GM21447 (cell line): ENCODE measurements around the gene N4BP3.
"Not testable (repeated sequence)": the region's sequence is repeated elsewhere in the genome, so short reads cannot be mapped to it uniquely, and the experiment has no call there.

Source experiments
- ATAC-seq: cut with Tn5 transposase; IDR thresholded peaks from one replicate; pipeline ENCODE4 v1.9.1; 2021; ENCODE audit not compliant: unreplicated experiment

The N4BP3 gene

DNA sequence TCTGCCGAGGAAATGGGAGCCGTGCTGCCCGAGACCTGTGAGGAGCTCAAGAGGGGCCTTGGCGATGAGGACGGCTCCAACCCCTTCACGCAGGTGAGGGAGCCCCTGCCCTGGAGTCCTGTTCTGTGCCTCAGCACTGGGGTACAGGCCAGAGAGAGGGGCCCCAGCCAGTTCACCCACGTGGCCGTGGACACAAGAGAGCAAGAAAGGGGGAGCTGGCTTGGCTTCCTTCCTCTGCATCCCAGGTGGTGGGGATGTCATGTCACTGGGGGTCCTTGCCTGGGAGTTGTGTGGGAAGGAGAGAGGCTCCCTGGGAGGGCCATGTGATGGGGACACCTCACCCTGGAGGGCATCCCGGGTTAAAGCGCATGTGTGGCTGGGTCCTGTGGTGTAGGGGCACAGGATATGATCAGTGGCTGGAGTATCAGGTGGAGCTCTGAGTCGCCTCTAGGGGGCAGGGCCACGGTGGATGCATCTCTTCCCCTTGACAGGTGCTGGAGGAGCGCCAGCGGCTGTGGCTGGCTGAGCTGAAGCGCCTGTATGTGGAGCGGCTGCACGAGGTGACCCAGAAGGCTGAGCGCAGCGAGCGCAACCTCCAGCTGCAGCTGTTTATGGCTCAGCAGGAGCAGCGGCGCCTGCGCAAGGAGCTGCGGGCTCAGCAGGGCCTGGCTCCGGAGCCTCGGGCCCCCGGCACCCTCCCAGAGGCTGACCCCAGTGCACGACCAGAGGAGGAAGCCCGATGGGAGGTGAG lies 7.5 kb downstream of the N4BP3 start:
- ATAC-seq, result peak; percentile 69

DNA sequence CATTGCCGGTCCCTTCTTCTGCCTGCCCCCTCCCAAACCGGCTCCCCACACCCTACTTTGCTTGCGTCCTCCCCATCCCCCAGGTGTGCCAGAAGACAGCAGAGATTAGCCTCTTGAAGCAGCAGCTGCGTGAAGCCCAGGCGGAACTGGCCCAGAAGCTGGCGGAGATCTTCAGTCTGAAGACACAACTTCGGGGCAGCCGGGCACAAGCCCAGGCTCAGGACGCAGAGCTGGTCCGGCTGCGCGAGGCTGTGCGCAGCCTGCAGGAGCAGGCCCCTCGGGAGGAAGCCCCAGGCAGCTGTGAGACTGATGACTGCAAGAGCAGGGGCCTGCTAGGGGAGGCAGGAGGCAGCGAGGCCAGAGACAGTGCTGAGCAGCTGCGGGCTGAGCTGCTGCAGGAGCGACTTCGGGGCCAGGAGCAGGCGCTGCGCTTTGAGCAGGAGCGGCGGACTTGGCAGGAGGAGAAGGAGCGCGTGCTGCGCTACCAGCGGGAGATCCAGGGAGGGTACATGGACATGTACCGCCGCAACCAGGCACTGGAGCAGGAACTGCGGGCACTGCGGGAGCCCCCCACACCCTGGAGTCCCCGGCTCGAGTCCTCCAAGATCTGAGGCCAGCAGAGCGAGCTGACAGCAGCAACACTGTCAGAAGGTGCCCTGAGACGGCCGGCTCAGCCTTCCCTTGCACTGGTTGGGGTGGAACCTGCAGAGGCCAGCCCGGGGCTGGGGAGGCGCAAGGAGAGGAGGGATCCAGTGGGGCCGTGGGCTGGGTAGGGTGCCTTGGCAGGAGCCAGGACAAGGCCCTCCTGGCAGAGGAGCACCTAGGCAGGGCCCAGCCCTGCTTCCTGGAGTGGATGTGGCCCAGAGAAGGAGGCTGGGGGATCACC lies 8.3 kb downstream of the N4BP3 start:
- no peak for ATAC-seq

DNA sequence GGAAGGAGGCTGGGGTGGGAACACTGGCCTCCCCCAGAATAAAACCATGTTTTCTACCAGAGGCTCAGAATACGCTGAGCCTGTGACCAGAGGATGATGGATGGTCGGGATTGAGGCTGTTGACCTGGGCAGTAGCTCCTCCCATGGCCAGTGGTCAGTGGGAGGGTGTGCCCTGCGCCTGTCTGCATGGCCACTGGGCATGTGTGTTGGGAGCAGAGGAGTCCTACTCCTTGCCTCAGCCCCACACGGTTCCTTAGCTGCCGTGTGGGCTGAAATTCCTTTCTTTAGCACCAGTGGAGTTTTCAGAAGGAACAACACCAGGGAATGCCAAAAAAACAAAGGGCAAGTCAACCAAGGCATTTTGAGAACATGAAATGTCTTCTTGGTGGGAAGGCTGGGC lies 9.0 kb downstream of the N4BP3 start:
- ATAC-seq, result no peak

DNA sequence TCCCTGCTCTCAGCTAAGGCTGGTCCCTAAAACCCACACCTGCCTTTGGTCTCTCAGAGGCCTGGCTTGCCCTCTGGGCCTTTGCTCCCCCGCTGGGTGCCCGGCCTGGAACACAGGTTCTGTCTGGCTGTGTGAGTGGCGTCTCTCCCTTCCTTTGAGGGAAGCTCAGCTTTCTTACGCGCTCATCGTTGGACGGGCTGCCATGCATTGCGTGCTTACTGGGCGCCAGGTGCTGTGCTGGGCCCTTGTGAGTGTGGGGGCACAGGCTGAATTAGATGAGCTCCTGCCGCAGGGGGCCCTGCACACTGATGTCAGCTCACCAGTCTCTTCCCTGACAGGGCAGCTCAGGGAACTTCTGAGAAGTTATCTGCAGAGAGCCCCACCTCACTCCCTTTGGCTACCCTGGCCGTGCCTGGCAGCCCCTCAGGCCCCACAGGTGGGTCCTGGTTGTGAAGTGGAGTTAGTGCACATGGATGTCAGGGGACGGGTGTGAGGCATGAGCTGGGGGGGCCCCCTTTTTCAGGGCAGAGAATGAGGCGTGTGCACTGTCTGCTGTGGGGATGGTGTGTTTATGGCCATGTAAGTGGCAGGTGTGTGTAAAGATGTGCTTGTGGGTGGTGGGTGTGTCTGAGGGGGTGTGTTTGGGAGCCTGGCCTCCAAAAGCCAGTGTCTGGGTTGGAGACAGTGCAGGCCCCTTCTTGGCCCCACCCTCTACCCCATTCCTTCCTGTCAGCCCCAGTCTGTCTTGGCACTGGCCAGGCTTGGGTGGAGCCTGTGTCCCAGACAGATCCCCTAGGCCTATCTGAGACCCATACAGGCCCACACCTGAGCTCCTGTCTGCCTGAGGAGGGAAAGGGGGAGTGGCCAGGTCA lies 10.0 kb downstream of the N4BP3 start:
- no peak for ATAC-seq

DNA sequence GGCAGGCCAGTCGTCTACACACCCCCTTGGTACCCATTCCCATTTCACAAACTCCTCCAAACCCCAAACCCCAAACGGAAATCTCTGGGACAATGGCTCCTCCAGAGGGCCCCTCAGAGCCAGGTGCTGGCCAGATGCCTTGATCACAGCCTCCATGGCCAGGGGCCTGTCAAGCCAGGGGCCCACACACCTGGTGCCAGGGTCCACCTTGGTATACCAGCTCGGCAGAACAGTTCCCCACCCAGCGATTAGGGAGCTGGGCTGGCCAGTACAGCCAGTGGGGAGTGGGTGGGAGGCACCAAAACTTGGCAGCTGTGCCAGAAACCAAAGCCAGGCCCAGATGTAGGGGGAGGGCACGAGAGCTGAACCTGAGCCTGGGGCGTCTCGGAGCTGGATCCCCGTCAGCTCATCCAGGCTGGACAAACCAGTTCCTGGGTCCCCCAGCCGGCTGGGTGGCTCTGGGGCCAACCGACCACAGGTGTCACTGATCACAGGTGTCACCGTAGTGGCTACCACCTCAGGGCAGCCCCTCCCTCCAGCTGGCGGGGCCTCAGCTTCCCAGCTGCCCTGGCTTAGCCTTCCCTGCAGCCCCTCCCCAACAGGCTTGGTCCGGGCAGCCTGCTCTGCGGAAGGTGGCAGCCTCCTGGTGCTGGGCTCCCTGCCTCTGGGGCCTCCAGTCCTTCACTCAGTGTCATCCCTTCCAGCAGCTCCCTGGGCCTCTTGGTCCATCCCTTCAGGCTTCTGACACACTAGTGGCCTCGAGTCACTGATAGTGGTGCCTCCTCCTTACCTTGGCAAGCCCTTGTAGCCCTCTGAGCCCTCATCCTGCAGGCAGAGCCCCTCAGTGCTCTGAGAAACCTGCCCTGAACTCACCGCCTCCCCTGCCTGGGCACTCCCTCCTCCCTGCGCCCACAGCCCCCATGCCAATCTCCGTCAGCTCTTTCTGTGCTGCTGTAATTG lies 10.9 kb downstream of the N4BP3 start:
- no peak for ATAC-seq

DNA sequence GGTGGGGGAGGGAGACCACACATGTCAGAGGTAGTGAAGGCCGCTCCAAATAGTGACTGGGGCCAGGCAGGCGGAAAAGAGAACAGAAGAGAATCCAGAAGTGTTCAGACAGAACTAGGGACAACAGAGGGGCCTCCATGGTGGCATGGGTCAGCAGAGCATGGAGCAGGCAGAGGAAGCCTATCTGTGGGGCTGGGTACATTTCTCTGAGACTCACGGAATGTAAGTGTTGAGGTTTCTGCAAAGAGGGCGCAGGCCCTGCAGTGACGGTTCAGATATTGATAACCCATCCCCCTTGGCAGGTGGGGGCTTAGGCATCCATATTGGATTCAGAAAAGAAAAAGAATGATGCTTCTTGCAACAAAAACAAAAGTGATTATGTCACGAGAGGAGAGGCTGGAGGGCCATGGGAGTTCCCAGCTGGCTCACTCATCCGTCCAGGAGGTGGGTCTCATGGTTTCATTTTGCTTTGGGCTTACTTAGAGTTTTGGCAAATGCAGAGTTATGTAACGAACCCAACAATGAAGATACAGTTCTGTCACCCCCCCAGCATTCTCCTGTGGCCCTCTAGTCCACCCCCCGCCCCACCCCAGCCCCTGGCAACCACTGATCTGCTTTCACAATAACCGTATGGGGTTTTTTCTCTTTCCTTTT lies 12.0 kb downstream of the N4BP3 start:
- no peak for ATAC-seq

DNA sequence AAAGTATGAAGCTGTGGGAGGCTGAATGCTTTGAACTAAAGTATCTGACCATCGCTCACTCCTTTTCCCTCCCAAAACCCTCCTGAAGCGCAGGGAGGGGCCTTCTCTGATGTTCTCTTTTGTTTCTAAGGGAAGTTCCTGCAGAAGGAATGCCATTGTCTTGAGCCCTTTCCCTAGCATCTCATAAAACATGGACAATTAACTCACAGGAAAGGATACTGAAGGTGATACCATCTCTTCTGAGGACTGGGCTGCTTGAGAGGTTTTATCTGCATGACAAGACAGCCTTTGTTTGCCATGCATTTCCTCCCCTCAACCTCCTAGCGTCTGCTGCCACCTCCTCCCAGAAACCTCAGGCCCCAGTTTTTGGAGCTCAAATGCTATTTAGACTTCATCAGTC lies 13.2 kb downstream of the N4BP3 start:
- no peak for ATAC-seq

DNA sequence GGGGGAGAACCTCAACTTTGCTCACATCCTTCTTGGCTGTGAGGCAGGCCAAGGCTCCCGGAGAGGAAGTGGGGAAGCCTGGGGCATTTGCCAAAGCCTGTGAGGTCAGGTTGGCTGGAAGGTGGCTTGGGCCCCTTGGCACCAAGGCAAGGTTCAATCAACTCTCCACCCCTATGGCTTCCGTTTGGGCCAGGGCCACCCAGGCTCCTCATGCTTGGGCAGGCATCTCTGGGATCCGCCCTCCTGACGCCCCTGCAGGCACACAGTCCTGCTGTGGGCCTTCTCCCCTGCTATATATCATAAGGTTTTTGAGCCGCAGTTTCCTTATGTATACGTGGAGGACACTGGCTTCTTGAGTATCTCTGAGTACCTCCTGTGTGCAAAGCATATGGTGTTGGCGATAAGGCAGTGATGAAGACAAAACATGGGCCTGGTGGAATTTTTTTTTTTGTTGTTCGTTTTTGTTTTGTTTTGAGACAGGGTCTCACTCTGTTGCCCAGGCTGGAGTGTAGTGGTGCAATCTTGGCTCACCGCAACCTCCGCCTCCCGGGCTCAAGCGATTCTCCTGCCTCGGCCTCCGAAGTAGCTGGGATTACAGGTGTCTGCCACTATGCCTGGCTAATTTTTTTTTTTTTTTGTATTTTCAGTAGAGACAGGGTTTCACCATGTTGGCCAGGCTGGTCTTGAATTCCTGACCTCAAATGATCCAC lies 14.1 kb downstream of the N4BP3 start:
- ATAC-seq, result not testable (repeated sequence)

DNA sequence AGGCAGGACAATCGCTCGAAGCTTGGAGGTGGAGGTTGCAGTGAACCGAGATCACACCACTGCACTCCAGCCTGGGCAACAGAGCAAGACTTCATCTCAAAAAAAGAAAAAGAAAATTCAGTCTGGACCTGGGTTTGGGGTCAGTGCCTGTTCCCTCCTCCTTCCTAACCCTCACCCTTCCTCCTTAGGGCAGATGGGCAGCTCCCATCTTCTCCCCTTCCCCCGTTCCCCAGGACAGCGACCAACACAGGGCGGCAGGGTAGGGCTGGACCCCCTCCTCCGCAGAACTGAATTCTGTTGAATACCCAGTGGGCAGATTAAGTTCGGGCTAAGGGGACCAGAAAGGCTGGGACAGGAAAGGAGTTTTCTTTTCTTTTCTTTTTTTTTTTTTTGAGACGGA lies 16.0 kb downstream of the N4BP3 start:
- ATAC-seq, result no peak

DNA sequence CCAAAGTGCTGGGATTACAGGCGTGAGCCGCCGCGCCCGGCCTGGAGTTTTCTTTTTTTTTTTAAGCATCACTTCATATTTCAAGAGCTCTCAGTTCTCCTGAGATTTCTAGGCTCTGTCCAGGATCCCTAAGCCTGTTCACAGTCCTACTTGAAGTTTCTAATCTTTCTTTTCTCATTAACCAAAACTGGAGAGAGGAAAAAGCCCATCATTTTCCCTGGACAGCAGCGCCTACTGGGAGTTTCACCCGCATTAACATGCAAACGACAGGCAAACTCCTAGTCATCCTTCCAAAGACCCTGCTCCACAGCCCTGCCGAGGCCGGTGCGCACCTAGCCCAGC lies 16.9 kb downstream of the N4BP3 start:
- ATAC-seq, result not testable (repeated sequence)

DNA sequence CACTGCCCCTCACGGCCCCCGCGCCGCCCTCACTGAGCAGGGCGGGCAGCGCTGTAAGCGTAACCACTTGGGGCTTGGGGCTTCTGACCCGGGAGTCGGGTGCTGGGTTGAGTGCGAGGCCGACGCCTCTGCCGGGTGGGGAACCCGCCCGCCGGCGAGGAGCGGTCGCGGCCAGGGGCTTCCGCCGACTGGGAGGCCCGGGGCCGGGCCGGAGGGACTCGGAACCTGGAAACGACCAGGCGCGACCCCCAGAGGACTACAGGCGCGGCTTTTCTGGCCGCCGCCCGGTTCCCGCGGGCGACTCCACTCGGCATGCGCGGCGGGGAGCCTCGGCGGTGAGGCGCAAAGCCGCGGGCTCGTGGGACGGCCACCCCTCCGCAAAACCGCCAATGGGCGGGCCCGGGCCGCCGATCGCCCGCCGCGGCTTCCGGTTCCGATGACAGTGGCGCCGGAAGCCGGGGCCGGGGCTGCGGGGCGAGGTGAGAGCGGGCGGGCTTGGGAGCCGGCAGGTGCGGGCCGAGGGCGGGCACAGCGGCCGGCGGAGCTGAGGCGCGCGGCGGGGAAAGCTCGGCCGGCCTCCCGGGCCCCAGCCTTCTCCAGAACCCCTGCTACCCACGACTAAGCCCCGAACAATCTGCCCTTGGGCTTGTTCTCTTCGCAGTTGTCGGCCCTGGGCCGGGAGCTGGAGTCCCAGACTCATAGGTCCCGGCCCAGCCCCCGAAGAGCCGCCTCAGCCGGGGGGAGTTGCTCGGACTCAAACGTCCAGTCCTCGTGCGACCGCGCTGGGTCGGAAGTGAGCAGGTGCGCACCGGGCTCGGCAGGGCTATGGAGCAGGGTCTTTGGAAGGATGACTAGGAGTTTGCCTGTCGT lies 17.5 kb downstream of the N4BP3 start, which contains the start of gene RMND5B:
Gene RMND5B, plus strand, starts transcription at position 439 of the 870 bp plus-strand sequence. CDS start 7,106 bp downstream, outside the sequence.
- ATAC-seq, result peak; percentile 77

DNA sequence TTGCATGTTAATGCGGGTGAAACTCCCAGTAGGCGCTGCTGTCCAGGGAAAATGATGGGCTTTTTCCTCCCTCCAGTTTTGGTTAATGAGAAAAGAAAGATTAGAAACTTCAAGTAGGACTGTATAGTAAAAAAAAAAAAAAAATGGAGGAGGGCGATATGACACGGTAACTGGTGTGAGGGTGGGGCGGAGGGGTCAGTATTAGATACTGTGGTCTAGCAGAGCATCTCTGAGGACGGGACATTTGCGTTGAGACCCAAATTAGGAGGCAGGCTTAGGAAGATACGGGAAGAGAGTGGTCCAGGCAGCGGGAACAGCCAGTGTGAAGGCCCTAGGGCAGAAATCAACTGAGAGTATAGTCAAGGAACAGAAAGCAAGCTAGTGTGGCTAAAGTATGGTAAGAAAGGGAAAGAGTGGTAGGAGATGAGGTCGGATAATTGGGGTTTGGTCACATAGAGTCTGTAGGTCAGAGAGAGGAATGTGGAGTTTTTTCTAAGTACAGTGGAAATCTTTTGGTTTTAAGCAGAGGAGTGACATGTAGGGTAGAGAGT lies 18.2 kb downstream of the N4BP3 start:
- ATAC-seq, result peak; percentile 13

DNA sequence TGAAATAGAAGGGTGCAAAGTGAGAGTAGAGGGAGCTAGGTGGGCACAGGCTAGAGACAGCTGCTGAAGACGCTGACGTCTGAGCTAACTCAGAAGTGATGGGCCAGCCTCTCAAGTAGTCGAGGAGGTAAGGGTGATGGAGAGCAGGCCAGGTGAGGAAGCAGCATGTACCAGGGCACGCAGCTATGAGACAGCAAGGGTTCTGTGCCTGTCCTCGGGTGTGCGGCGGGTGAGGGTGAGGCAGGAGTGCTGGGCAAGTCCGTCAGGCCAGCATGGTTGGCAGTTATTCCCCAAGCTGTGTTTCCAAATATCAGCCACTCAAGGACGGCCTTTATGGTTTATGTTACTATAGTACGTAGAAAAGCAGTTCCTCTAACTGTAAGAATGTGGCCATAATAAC lies 23.7 kb downstream of the N4BP3 start:
- ATAC-seq, result no peak

DNA sequence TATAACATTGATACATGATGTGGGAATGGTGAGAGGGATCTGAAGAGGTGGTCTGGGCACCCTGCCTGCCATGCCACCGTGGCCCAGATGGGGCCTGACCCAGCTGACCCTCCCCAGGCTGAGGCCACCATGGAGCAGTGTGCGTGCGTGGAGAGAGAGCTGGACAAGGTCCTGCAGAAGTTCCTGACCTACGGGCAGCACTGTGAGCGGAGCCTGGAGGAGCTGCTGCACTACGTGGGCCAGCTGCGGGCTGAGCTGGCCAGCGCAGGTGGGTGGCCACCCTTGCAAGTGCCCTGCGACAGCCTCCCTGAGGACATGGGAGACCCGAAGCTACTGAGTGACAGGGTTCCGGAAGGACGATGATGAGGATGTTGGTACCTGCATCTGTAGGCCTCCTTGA lies 24.7 kb downstream of the N4BP3 start:
- no peak for ATAC-seq

DNA sequence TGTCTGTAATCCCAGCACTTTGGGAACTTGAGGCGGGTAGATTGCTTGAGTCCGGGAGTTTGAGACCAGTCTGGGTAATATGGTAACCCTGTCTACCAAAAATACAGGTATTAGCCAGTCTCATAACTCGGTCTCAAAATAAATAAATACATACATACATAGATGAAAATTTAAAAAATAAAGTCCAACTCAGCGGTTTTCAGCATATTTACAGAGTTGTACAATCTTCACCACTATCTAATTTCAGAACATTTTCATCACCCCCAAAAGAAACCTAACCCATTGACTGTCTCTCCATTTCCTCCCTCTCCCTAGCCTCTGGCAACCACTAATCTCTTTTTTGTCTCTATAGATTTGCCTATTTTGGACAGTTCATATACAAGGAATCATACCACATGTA lies 28.2 kb downstream of the N4BP3 start:
- ATAC-seq, result no peak

DNA sequence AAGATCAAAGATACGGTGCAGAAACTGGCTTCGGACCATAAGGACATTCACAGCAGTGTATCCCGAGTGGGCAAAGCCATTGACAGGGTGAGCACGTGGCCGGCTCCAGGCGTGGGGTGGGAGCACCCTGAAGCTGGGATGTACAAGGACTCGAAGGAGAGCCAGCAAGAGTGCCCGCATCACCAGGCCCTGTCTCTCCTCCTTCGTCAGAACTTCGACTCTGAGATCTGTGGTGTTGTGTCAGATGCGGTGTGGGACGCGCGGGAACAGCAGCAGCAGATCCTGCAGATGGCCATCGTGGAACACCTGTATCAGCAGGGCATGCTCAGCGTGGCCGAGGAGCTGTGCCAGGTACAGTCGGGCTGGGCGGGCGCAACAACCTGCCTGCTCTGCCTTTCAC lies 29.3 kb downstream of the N4BP3 start:
- ATAC-seq, result no peak

DNA sequence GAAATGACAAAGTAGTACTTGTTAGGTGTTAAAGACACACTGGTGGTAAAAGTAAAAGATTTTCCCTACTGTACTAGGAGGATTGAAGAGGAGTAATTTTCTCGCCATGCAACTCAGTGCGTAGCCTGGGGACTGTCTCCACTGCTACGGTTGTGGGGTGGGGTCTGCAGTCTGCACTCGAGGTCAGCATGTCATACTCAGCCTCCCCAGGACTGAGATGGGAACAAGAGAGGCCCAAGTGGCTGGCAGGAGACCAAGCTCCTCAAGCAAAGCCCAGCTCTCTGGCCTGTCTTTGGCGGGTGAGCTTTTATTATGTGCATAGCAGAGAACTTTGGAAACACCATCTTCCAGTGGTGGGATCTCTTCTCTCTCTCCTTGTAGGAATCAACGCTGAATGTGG lies 29.9 kb downstream of the N4BP3 start:
- ATAC-seq, result no peak

DNA sequence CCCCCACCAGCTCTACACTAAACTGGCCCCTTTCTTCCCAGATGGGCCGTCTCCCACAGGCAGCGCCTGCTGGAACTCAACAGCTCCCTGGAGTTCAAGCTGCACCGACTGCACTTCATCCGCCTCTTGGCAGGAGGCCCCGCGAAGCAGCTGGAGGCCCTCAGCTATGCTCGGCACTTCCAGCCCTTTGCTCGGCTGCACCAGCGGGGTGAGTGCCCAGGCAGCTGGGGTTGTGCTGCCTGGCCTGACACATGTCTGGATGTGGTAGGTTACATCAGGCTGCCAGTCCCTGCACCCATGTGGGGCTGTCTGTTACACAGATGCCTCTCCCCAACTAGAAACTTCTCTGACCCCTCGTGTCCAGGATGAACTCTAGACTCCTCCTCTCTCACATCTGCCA lies 30.6 kb downstream of the N4BP3 start:
- no peak for ATAC-seq
